HepG2 (cell line): ENCODE data around the gene MRPL14.

Source experiments
- BCLAF1 ChIP-seq: fragments of 450-650 bp; IDR thresholded peaks from 2 replicates; pipeline ENCODE4 v1.6.1; 2017; ENCODE audit warnings: mild to moderate bottlenecking
- CTCF ChIP-seq: sonication (generic); formaldehyde crosslinking; IDR thresholded peaks from 2 replicates; pipeline ENCODE4 v1.5.0; 2020; ENCODE audit warnings: mild to moderate bottlenecking, missing genetic modification reagents, moderate library complexity
- EZH2 ChIP-seq: conservative IDR thresholded peaks from 2 replicates; pipeline ENCODE4 v1.6.1; 2012; ENCODE audit warnings: mild to moderate bottlenecking, low read depth, low read length, moderate library complexity
- MEF2D ChIP-seq: sonication (generic); formaldehyde crosslinking; IDR thresholded peaks from 2 replicates; pipeline ENCODE4 v1.5.1; 2020; ENCODE audit warnings: mild to moderate bottlenecking, missing genetic modification reagents
- ZBTB1 ChIP-seq: sonication (generic); formaldehyde crosslinking; IDR thresholded peaks from 2 replicates; pipeline ENCODE4 v1.4.0; 2020; ENCODE audit warnings: missing genetic modification reagents, borderline replicate concordance
- ZNF12 ChIP-seq: sonication (generic); formaldehyde crosslinking; IDR thresholded peaks from 2 replicates; pipeline ENCODE4 v1.5.0; 2020; ENCODE audit warnings: missing genetic modification reagents
- ZNF598 ChIP-seq: sonication (generic); formaldehyde crosslinking; IDR thresholded peaks from 2 replicates; pipeline ENCODE4 v1.5.1; 2020; ENCODE audit warnings: mild to moderate bottlenecking, missing genetic modification reagents, borderline replicate concordance
- ZNF768 ChIP-seq: sonication (generic); formaldehyde crosslinking; IDR thresholded peaks from 2 replicates; pipeline ENCODE4 v1.4.0; 2020; ENCODE audit warnings: missing genetic modification reagents

- TF ChIP-seq EZH2 (no peak), ZNF768 (no peak), CTCF (CRISPR knock-in tag) (no peak), BCLAF1 (no peak), MEF2D (CRISPR knock-in tag) (no peak), ZNF598 (no peak), ZBTB1 (CRISPR knock-in tag) (no peak), ZNF12 (no peak)
These were observed 36.8 kb downstream of the MRPL14 start for GRCh38 chr6:44090465-44090864.
